Adrenal gland (tissue), 5 donors: ENCODE data around the gene PDS5B.

Source experiments
- CTCF ChIP-seq, 6 experiments: fragments of 450-650 bp in 4 of 6; fragments of 200-600 bp in 2 of 6; sonication (generic) in 1 of 6; IDR thresholded peaks; 1 replicate in 5 of 6; 2 replicates in 1 of 6; pipeline versions ENCODE4 v1.5.1 to v1.8.0; 2016 to 2021; ENCODE audit warnings: antibody characterized with exemption in 6 of 6, mild to moderate bottlenecking in 2 of 6, moderate library complexity in 1 of 6
- POLR2A ChIP-seq, 2 donors: fragments of 450-650 bp; IDR thresholded peaks; one replicate each; pipeline ENCODE4 v1.6.1; 2017; ENCODE audit warnings: antibody characterized with exemption in 2 of 2, mild to moderate bottlenecking in 2 of 2, moderate library complexity in 1 of 2
- donor health status: DM: no; HTN: no; CAD: no.

GRCh38 chr13:32802159-32802558, 215.9 kb downstream of the PDS5B start:
- TF ChIP-seq CTCF (IDR thresholded peaks at IDR 0.05) (no peak), POLR2A (IDR thresholded peaks at IDR 0.05) (no peak)
